Endothelial cell of umbilical vein (primary cell): ENCODE measurements around the gene ANKRD12. TPM values are rescaled to one million over a fixed set of nuclear protein-coding genes. Genes with fewer than 3 reads are reported as not detected.

ENCODE experiments used
- BruUV-seq: library from RNA; stranded (reverse); fragments of 400-500 nt; replicated peaks from 2 replicates; lab custom pipeline; 2021; lab: Mats Ljungman, UMichigan
- CTCF ChIA-PET: fragments of 300-600, 350-600 bp; sonication (Branson Sonifier 250); formaldehyde crosslinking; loops from one replicate; lab custom pipeline; 2021; ENCODE audit warnings: antibody characterized with exemption, inconsistent platforms; lab: Charles Lee
- POLR2A ChIA-PET: fragments of 300-600, 350-600 bp; sonication (Branson Sonifier 250); formaldehyde crosslinking; loops from one replicate; lab custom pipeline; 2021; ENCODE audit warnings: antibody characterized with exemption, inconsistent platforms; lab: Charles Lee
- DNase-seq: peaks from one replicate; pipeline ENCODE4 v3.0.0-alpha.2; 2011; ENCODE audit warnings: low read depth, low spot score
- FAIRE-seq: peaks from 2 replicates; lab custom pipeline; 2011; peaks lifted over from hg19 to GRCh38; lab: Jason Lieb, UNC
- H2AFZ ChIP-seq: 2 replicates; pipeline ENCODE4 v1.6.0; 2012; ENCODE audit warnings: low read depth, low read length, control low read depth, inconsistent platforms
- H3K27ac ChIP-seq: 2 replicates; pipeline ENCODE4 v1.5.1; 2011; ENCODE audit warnings: low read depth, mild to moderate bottlenecking, control low read depth, low read length, moderate library complexity; ENCODE audit not compliant: insufficient read depth
- H3K27me3 ChIP-seq, 2 experiments: 2 replicates each; pipeline versions ENCODE4 v1.6.0 to v1.6.1; 2011; ENCODE audit warnings: low read length in 2 of 2, mixed read lengths in 1 of 2; ENCODE audit not compliant: control insufficient read depth in 2 of 2, insufficient read depth in 2 of 2
- H3K36me3 ChIP-seq, 2 experiments: 2 replicates in 1 of 2; 3 replicates in 1 of 2; pipeline ENCODE4 v1.5.1; 2011; ENCODE audit warnings: low read length in 2 of 2, mild to moderate bottlenecking in 1 of 2, moderate library complexity in 1 of 2; ENCODE audit not compliant: control insufficient read depth in 2 of 2, insufficient read depth in 2 of 2; ENCODE audit errors: extremely low read depth in 1 of 2
- H3K4me1 ChIP-seq: 3 replicates; pipeline ENCODE4 v1.5.1; 2011; ENCODE audit warnings: mild to moderate bottlenecking, low read length; ENCODE audit not compliant: control insufficient read depth, insufficient read depth; ENCODE audit errors: extremely low read depth
- H3K4me2 ChIP-seq: 2 replicates; pipeline ENCODE4 v1.6.1; 2011; ENCODE audit warnings: low read length, control low read depth, mixed read lengths; ENCODE audit not compliant: insufficient read depth
- H3K4me3 ChIP-seq, 3 experiments: fragments of 200-600 bp in 1 of 3; sonication (generic), shearing (Covaris generic) in 1 of 3; replicated peaks in 1 of 3; 2 replicates each; pipeline ENCODE4 v1.5.1; 2011 to 2016; ENCODE audit warnings: control low read depth in 3 of 3, low read length in 3 of 3, mild to moderate bottlenecking in 2 of 3, inconsistent platforms in 1 of 3, low read depth in 1 of 3, moderate library complexity in 1 of 3; ENCODE audit not compliant: insufficient read depth in 1 of 3
- H3K79me2 ChIP-seq: 2 replicates; pipeline ENCODE4 v1.6.0; 2012; ENCODE audit warnings: low read length, inconsistent platforms; ENCODE audit not compliant: control insufficient read depth, insufficient read depth
- H3K9ac ChIP-seq: replicated peaks from 2 replicates; pipeline ENCODE3; 2011; ENCODE audit warnings: low read length, control low read depth; ENCODE audit not compliant: insufficient read depth; ENCODE audit errors: extremely low read depth
- H3K9me1 ChIP-seq: replicated peaks from 3 replicates; pipeline ENCODE4 v1.6.0; 2011; ENCODE audit warnings: mild to moderate bottlenecking, low read length; ENCODE audit not compliant: control insufficient read depth, insufficient read depth; ENCODE audit errors: extremely low read depth
- H3K9me3 ChIP-seq: replicated peaks from 2 replicates; pipeline ENCODE4 v1.5.1; 2012; ENCODE audit warnings: low read length, inconsistent platforms; ENCODE audit not compliant: control insufficient read depth, insufficient read depth
- H4K20me1 ChIP-seq: replicated peaks from 2 replicates; pipeline ENCODE3; 2011; ENCODE audit warnings: mild to moderate bottlenecking, low read length; ENCODE audit not compliant: control insufficient read depth, insufficient read depth; ENCODE audit errors: extremely low read depth
- EZH2 ChIP-seq: IDR thresholded peaks from 2 replicates; pipeline ENCODE4 v1.6.1; 2012; ENCODE audit warnings: borderline replicate concordance, low read depth, mild to moderate bottlenecking, moderate library complexity, low read length, inconsistent platforms; ENCODE audit not compliant: severe bottlenecking
- FOS ChIP-seq: IDR thresholded peaks from 2 replicates; pipeline ENCODE4 v1.6.1; 2011; ENCODE audit warnings: mild to moderate bottlenecking, low read length, moderate library complexity, borderline replicate concordance; ENCODE audit not compliant: insufficient read depth
- GATA2 ChIP-seq: IDR thresholded peaks from 2 replicates; pipeline ENCODE4 v1.7.0; 2011; ENCODE audit warnings: low read depth, mild to moderate bottlenecking, moderate library complexity, mixed read lengths, low read length; ENCODE audit not compliant: insufficient read length, insufficient read depth
- JUN ChIP-seq: IDR thresholded peaks from 2 replicates; pipeline ENCODE4 v1.6.1; 2011; ENCODE audit warnings: borderline replicate concordance, low read depth; ENCODE audit not compliant: insufficient read length, insufficient read depth
- MYC ChIP-seq: IDR thresholded peaks from one replicate; pipeline ENCODE4 v1.6.1; 2011; ENCODE audit warnings: mild to moderate bottlenecking, low read depth, low read length
- POLR2A ChIP-seq: IDR thresholded peaks from 2 replicates; pipeline ENCODE4 v1.6.1; 2012; ENCODE audit warnings: low read depth, mild to moderate bottlenecking, control low read depth, low read length
- POLR2AphosphoS5 ChIP-seq: IDR thresholded peaks from 2 replicates; pipeline ENCODE4 v1.6.1; 2012; ENCODE audit warnings: low read depth, mild to moderate bottlenecking, control low read depth, low read length, moderate library complexity; ENCODE audit not compliant: insufficient read depth
- dilution Hi-C: fragments of 300-500 bp; cut with MboI; formaldehyde crosslinking; loops from one replicate; pipeline ENCODE4 v1.15.0; 2019; ENCODE audit warnings: low sequenced_read_pairs; ENCODE audit not compliant: extremely low pct_ligation_motif_present
- intact Hi-C: fragments of 100-400 bp; cut with micrococcal nuclease; formaldehyde crosslinking; loops from one replicate; pipeline ENCODE4 v1.10.0; 2022
- polyA plus RNA-seq, 4 experiments: library from polyadenylated mRNA; depleted of rRNA in 3 of 4; stranded (reverse) in 3 of 4; unstranded in 1 of 4; fragments of >200 nt; gene quantifications; 2 replicates each; pipeline versions ENCODE4 v1.2.1 to v1.2.3, GENCODE V29; 2011 to 2012; ENCODE audit warnings: missing spikeins in 1 of 4
- total RNA-seq: library from RNA; stranded (reverse); gene quantifications from 2 replicates; pipeline ENCODE4 v1.2.3, GENCODE V29; 2021
- TF ChIP-seq, protein P1 (sequence below): IDR thresholded peaks from 2 replicates; pipeline ENCODE4 v1.6.1; 2011; ENCODE audit not compliant: insufficient read depth, insufficient read length
- TF ChIP-seq, protein P2 (sequence below), 2 donors: IDR thresholded peaks; 1 replicate in 1 of 2; 2 replicates in 1 of 2; pipeline ENCODE4 v1.5.1; 2011; ENCODE audit warnings: low read length in 2 of 2, mild to moderate bottlenecking in 2 of 2, moderate library complexity in 2 of 2, control low read depth in 1 of 2, inconsistent platforms in 1 of 2, low read depth in 1 of 2; ENCODE audit not compliant: insufficient read depth in 1 of 2; ENCODE audit errors: extremely low read depth in 1 of 2

The ANKRD12 gene
- total and polyA plus RNA-seq, 2 donors (not counting 3 experiments of a cell fraction or from before 2014, with no cell fraction given) = 1.5 to 25.4 TPM

DNA sequence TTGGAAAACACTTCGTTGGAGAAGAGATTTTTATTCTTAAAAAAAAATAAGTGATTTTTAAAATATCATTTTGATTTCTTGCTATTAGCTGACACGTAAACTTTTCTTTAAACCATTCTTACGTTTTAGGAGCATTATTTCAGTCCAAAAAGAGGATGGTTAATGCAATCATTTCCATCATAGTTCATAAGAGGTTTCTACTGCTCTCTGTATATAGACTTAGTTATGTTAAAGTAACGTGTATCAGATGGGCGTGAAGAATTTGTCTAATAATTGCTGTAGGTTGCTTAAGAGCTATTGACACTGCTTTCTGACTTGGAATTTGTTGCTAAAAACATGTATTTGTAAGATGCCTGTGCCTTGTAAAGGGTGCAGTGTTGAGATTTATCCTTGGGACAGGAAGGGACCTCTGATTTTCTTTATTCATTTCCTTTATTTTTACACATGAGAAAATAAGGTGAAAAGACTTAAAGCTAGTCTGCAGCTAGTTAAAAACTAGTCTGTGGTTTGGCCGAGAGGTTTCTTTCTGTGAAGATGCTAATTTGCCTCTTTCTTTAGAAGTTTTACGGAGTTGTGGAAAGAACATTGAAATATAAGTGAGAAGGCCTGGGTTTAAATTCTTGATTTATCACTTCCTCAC is 2.9 kb downstream of the ANKRD12 start:
- FAIRE-seq (peak; percentile 8), DNase-seq (peak; percentile 37)
- Histone ChIP-seq H4K20me1 (no peaks in the 10 kb centered on the region), H3K36me3 (no peaks in the 10 kb centered on the region), H3K4me3 (peak overlapping the region in 1 of 3 experiments; percentile 86), H3K9ac (peak overlapping the region; percentile 44), H2AFZ (no peak overlapping the region), H3K27ac (no peak overlapping the region), H3K9me3 (no peaks in the 10 kb centered on the region), H3K9me1 (no peaks in the 10 kb centered on the region), H3K27me3 (no peaks in the 10 kb centered on the region), H3K4me2 (peak overlapping the region; percentile 82), H3K4me1 (peaks cover 35% of the 10 kb centered on the region), H3K79me2 (peaks cover 64% of the 10 kb centered on the region)
- no TSS peak for BruUV-seq
- ChIA-PET CTCF (interaction anchor here (1.5 to 8.6 kb wide), 7 partner anchors 8 to 377 kb away, joined by 3 to 60 read pairs (median 12); no protein-coding TSS in a partner anchor), POLR2A (no interaction called here)
- intact Hi-C loops = loop anchor here (5.0 to 10.0 kb wide), 2 partner anchors 378 to 435 kb away; partner anchors contain the start of gene MTCL1
- dilution Hi-C loops = no loop called here
- TF ChIP-seq POLR2AphosphoS5 = no peak
- no peak for TF ChIP-seq POLR2A
- TF ChIP-seq FOS = no peak
- no peak for TF ChIP-seq MYC
- TF ChIP-seq EZH2 = no peak

DNA sequence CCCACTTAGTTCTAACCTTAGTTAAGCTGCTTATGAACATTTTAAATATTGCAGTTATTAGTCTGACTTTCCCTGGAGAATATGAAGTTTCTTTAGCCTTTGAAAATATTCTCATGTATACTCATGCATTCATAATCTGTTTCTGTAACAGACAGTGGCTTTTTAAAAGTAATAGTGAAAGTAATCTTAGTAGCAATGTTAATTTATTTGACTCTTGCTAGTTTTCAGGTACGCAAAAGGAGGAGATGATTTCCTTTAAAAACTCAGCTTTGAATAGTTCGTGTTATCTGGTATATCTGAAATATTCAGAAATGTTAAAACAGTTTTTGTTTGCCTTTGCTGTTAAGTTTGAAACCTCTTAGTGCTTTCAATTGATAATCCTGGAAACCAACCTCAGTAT is 3.8 kb downstream of the ANKRD12 start:
- CTCF ChIA-PET = interaction anchor here (1.5 to 8.6 kb wide), 2 partner anchors 13 to 67 kb away, joined by 4 to 60 read pairs; no protein-coding TSS in a partner anchor

More for the DNA sequence above, 3.8 kb downstream of the ANKRD12 start:
- Histone ChIP-seq H4K20me1 (no peaks in the 10 kb centered on the region), H3K36me3 (no peaks in the 10 kb centered on the region), H3K27ac (no peak overlapping the region), H3K9ac (no peak overlapping the region), H3K9me1 (no peaks in the 10 kb centered on the region), H3K79me2 (peaks cover 70% of the 10 kb centered on the region), H3K4me1 (peaks cover 35% of the 10 kb centered on the region), H3K4me2 (peak overlapping the region; percentile 82), H2AFZ (no peak overlapping the region), H3K4me3 (peak overlapping the region in 1 of 3 experiments; percentile 40), H3K9me3 (no peaks in the 10 kb centered on the region), H3K27me3 (no peaks in the 10 kb centered on the region)
- no TSS peak for BruUV-seq
- POLR2A ChIA-PET = interaction anchor here (0.5 kb wide), 1 partner anchor 22 kb away, joined by 6 read pairs; no protein-coding TSS in a partner anchor
- intact Hi-C loops (no loop called here), dilution Hi-C loops (no loop called here)
- FAIRE-seq (no peak), DNase-seq (no peak)
- TF ChIP-seq POLR2A = no peak
- TF ChIP-seq, protein P1, sequence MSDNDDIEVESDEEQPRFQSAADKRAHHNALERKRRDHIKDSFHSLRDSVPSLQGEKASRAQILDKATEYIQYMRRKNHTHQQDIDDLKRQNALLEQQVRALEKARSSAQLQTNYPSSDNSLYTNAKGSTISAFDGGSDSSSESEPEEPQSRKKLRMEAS = no peak
- TF ChIP-seq EZH2 = no peak
- no peak for TF ChIP-seq GATA2
- no peak for TF ChIP-seq JUN
- no peak for TF ChIP-seq FOS
- TF ChIP-seq POLR2AphosphoS5 = no peak
- TF ChIP-seq, protein P2, sequence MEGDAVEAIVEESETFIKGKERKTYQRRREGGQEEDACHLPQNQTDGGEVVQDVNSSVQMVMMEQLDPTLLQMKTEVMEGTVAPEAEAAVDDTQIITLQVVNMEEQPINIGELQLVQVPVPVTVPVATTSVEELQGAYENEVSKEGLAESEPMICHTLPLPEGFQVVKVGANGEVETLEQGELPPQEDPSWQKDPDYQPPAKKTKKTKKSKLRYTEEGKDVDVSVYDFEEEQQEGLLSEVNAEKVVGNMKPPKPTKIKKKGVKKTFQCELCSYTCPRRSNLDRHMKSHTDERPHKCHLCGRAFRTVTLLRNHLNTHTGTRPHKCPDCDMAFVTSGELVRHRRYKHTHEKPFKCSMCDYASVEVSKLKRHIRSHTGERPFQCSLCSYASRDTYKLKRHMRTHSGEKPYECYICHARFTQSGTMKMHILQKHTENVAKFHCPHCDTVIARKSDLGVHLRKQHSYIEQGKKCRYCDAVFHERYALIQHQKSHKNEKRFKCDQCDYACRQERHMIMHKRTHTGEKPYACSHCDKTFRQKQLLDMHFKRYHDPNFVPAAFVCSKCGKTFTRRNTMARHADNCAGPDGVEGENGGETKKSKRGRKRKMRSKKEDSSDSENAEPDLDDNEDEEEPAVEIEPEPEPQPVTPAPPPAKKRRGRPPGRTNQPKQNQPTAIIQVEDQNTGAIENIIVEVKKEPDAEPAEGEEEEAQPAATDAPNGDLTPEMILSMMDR (IDR thresholded peaks at IDR 0.05; ENCODE audit: extremely low read depth in 1 of 2, insufficient read depth in 1 of 2, low read depth in 1 of 2, low read length in 2 of 2) = no peak
